ENCODE results near the gene PSD2. TPM values are rescaled to one million over a fixed set of nuclear protein-coding genes. Genes with fewer than 3 reads are reported as not detected.

The PSD2 gene
- total and polyA plus RNA-seq, 2 of the 13 experiments (the other 11 are each of a cell fraction or from before 2014, with no cell fraction given) = 0.07 TPM; not detected in 1

GRCh38 chr5:139765409-139766217 is 30.0 kb upstream of the PSD2 start (continued):
- TF ChIP-seq SCMH1 (CRISPR knock-in tag; IDR thresholded peaks at IDR 0.05; ENCODE audit: borderline replicate concordance) (no peak), NR0B2 (CRISPR knock-in tag; IDR thresholded peaks at IDR 0.05) (peak; percentile 68; the same call in 1 of the 2 replicates), STAT5B (CRISPR knock-in tag; IDR thresholded peaks at IDR 0.05) (no peak), ERF (CRISPR knock-in tag; IDR thresholded peaks at IDR 0.05) (peak; percentile 66), UBTF (CRISPR knock-in tag; IDR thresholded peaks at IDR 0.05) (peak; percentile 71), RARA (CRISPR knock-in tag; IDR thresholded peaks at IDR 0.05) (no peak), ATM (IDR thresholded peaks at IDR 0.05; ENCODE audit: borderline replicate concordance) (no peak), SUZ12 (IDR thresholded peaks at IDR 0.05; ENCODE audit: low read depth, low read length) (no peak), ZNF878 (CRISPR knock-in tag; IDR thresholded peaks at IDR 0.05) (no peak), HNRNPH1 (optimal IDR thresholded peaks at IDR 0.05; ENCODE audit: low read depth, low read length) (no peak), ZNF512 (CRISPR knock-in tag; IDR thresholded peaks at IDR 0.05) (no peak), ATF5 (CRISPR knock-in tag; IDR thresholded peaks at IDR 0.05; ENCODE audit: low read depth) (0 out of 2 replicates have a peak, but pooled peaks have one; percentile 27), ZC3H13 (CRISPR knock-in tag; IDR thresholded peaks at IDR 0.05) (no peak)
- TF ChIP-seq, protein P1, sequence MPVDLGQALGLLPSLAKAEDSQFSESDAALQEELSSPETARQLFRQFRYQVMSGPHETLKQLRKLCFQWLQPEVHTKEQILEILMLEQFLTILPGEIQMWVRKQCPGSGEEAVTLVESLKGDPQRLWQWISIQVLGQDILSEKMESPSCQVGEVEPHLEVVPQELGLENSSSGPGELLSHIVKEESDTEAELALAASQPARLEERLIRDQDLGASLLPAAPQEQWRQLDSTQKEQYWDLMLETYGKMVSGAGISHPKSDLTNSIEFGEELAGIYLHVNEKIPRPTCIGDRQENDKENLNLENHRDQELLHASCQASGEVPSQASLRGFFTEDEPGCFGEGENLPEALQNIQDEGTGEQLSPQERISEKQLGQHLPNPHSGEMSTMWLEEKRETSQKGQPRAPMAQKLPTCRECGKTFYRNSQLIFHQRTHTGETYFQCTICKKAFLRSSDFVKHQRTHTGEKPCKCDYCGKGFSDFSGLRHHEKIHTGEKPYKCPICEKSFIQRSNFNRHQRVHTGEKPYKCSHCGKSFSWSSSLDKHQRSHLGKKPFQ (CRISPR knock-in tag; IDR thresholded peaks at IDR 0.05; ENCODE audit: insufficient replicate concordance) = peak; percentile 58
- TF ChIP-seq, protein P2, sequence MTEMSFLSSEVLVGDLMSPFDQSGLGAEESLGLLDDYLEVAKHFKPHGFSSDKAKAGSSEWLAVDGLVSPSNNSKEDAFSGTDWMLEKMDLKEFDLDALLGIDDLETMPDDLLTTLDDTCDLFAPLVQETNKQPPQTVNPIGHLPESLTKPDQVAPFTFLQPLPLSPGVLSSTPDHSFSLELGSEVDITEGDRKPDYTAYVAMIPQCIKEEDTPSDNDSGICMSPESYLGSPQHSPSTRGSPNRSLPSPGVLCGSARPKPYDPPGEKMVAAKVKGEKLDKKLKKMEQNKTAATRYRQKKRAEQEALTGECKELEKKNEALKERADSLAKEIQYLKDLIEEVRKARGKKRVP (CRISPR knock-in tag; IDR thresholded peaks at IDR 0.05) = no peak
- TF ChIP-seq, protein P3, sequence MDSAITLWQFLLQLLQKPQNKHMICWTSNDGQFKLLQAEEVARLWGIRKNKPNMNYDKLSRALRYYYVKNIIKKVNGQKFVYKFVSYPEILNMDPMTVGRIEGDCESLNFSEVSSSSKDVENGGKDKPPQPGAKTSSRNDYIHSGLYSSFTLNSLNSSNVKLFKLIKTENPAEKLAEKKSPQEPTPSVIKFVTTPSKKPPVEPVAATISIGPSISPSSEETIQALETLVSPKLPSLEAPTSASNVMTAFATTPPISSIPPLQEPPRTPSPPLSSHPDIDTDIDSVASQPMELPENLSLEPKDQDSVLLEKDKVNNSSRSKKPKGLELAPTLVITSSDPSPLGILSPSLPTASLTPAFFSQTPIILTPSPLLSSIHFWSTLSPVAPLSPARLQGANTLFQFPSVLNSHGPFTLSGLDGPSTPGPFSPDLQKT (CRISPR knock-in tag; IDR thresholded peaks at IDR 0.05; ENCODE audit: borderline replicate concordance) = no peak

Measured in HepG2 (cell line).